NCI-H2196 (cell line): ENCODE data around the gene HIVEP3.
"Not testable (repeated sequence)": the region's sequence is repeated elsewhere in the genome, so short reads cannot be mapped to it uniquely, and the experiment has no call there.

Source experiments
- DNase-seq: peaks from one replicate; lab custom pipeline; 2025; ENCODE audit not compliant: unreplicated experiment; lab: John Stamatoyannopoulos, UW

HIVEP3 gene

GRCh38 chr1:41921271-41921670 lies 2.5 kb upstream of the HIVEP3 start:
- DNase-seq, result not testable (repeated sequence)

DNA sequence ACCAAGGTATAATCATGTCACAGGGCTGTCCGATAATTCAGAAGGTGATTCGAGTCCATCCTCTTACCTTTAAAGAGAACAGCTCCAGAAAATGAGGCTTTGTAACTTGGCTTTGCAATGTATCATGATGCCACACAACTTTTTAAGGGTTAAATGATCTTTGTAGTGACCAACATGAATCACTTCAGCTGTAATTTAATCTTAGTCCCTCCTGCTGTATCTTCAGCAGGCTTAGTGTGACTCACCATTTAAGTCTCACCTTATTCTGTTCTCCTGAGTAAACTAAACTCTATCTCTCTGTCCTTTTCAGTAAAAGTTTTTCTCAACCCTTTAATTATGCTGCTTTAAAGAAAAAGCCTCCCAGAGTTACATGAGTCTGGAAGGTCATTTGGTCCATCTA lies 1.9 kb upstream of the HIVEP3 start:
- peak; percentile 8 for DNase-seq

DNA sequence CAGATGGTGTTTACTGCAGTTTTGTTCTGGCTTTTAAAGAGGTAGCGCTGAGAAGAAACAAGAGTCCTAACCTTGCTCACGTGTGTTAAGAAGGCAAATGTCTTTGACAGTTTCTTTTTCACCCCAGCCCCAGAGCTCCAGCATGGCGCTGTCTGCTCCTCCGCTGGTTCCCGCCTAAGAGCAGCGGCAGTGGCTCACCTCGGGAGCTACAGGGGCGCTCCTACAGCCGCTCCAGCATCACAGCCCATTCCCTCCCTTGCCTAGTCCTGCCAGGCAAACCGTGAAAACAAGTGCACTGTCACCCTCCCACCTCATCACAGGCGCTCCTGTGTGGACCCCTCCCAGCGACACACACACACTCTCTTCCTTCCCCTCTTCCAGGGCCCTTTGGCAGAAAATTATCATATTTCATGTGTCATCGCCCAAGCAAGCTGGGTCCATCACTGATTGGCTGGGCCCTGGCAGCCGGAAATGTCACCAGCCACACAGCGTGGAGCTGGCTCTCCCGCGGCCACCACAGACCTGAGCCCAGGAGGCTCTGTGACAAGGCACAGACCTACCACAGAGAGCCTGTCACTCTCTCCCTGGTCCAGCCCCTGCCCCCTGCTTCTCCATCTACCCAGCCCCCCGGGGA lies 1.2 kb upstream of the HIVEP3 start:
- DNase-seq, result peak; percentile 53

DNA sequence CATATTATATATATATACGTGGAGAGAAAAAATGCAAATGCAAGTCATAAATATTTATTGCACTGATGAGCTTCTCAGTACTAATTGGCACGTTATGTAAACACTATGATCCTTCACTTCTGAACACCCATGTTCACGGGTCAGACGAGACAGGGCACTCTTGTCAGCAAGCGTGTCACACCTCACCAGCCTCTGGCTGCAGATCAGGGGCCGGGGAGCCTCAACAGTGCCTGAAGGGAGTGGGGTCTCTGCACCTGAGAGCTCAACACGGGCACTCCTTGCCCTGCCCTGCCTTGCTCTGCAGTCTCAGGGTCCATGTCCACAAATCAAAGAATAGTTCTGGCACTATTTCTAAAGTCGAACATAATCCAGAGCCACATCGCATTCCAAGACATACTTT lies 409 bp upstream of the HIVEP3 start:
- DNase-seq, result no peak

GRCh38 chr1:41917835-41918449 lies 780 bp downstream of the HIVEP3 start:
- peak; percentile 39 for DNase-seq

DNA sequence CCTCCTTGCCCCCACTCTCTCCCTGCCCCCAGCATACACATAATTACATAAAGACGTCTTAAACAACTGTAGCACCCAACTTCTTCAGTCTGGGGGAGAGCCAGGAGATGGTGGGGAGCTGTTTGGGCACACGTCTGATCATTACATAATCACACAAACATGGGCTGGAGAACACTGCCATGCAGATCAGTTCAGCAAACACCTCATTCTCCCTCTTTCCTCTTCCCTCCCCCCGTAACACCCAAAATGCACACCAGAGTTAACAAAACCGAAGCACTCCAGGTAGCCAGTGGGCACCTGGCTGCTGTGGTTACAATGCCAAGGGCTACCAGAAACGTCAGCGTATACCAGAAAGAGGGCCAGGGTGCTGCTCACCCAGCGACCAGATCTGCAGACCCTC lies 1.6 kb downstream of the HIVEP3 start:
- DNase-seq, result no peak

GRCh38 chr1:41915786-41916571 lies 2.7 kb downstream of the HIVEP3 start:
- DNase-seq, result peak; percentile 38

DNA sequence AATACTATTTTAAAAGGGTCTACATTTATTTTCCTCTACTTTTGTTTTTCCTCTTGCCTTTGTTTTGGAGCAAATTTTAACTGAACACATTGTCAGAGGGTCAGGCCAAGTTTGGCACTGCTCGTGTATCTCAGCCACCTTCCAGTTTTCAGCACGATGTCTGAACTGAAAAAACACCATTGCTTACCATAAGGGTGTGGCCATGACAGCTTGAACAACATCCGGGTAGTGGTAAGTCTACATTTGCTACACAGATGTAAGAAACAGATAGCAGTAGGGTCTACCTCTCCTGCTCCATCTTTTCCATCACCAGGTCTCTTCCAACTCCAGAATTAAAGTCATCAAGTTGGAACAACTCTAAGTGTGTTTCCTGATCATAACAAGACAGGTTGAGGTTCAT lies 4.2 kb downstream of the HIVEP3 start:
- no peak for DNase-seq

- DNase-seq, result peak; percentile 45
Observed at GRCh38 chr1:41913014-41913413, 5.7 kb downstream of the HIVEP3 start.

DNA sequence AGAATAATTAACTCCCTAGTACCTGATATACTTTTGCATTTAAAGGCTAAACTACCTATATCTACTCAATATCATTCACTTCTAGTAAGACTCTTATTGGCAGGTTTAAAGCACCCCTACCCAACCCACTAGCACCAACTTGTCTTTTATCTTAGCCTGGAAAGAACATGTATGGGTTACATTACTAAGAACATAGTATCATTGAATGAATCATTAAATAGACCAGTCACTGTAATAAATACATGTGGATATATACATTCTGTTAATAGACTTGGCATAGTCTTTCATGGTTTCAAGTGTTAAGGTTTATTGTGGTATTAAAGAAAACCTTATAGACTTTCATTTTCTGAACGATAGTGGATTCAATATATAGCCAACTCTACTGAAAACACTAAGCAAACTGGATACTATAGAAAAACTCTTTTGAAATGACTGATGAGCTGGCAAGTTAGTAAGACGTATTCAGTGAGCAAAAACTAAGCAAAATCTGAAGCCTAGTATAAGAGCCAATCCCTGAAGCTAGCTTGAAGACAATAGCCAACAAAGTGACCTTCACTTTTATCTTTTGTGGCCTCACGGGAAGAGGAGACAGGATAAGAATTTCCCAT lies 10.3 kb downstream of the HIVEP3 start:
- no peak for DNase-seq

- DNase-seq, result no peak
Observed at GRCh38 chr1:41907446-41907845, 11.3 kb downstream of the HIVEP3 start.

DNA sequence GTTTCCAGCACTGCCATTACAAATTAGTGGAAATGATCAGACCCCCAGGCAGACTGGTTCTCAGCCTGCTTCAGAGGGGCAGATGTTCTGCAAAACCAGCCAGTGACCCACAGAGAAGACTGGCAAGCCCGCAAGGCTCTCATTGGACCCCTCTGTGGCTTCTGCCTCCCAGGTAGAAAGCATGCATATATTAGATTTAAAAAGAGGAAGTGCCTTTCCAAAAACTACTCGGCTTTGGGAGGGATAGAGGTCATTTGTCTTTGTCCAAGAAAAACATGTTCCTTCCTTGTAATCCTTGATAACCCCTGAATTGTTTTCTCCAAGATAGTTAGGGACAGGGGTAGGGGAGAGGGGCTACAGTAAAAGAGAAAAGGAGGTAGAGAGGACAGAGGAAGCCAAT lies 11.8 kb downstream of the HIVEP3 start:
- DNase-seq, result no peak

GRCh38 chr1:41905093-41905675 lies 13.5 kb downstream of the HIVEP3 start:
- DNase-seq, result no peak

- DNase-seq, result no peak
Observed at GRCh38 chr1:41902664-41903063, 16.1 kb downstream of the HIVEP3 start.

- no peak for DNase-seq
Observed at GRCh38 chr1:41902159-41902577, 16.6 kb downstream of the HIVEP3 start.

- DNase-seq, result no peak
Observed at GRCh38 chr1:41901551-41901950, 17.2 kb downstream of the HIVEP3 start.

- no peak for DNase-seq
Observed at GRCh38 chr1:41900603-41901444, 17.9 kb downstream of the HIVEP3 start.

DNA sequence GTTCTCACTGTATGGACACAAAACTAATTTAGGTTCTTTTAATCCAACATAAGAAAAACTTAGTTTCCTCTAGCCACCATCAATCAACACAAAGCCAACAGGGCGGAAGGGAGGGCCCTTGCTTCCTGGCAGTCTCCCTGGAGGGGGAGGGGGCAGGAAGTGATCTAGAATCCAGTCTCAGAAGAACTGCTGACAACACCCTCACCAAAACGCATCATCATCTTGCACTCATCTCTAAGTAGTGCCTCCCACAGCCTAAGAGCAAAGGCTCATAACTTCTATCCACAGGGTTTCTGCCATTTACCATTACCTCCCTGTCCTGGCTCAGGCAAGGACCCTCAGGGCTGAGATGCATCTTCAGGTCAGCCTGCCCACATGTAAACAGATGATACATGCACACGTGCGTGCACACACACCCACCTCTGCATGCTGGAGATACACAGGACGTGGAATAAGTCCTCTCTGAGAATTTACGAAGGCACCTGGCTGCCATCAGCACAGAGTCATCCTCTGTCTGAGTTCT lies 20.5 kb downstream of the HIVEP3 start:
- no peak for DNase-seq

GRCh38 chr1:41895552-41895951 lies 23.2 kb downstream of the HIVEP3 start:
- no peak for DNase-seq

DNA sequence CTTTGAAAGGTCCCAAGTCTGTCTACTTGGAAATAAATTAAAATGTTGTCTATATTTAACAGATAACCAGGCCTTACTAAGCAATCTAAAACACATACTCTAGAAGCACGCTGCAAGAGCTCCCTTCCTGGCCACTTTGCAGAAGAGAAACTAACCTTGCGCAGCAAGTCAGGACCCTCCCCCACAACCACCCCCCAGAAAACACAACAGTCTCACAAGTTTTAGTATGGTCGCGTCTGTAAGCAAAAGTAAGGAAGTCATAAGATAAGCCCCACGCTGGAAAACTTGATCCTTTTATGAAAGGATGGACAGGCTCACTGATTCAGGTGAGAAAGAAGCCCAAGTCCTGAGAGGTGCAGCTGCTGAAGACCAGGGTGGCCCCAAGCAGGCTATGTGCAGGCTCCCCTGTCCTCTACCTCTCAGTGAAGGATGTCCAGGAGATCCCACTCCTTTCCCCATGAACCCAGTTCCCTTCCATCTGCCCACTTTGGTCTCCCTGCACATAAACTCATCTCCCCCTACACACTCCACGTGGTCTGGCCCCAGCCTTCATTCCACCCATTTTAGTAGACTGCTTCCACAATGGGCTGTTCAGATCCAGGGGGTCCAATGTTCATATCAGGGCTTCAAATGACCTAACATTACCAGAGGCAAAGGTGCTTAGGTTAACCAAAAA lies 23.8 kb downstream of the HIVEP3 start:
- no peak for DNase-seq
